Kidney epithelial cell (primary cell): ENCODE measurements around the gene MED29. TPM values are rescaled to one million over a fixed set of nuclear protein-coding genes. Genes with fewer than 3 reads are reported as not detected.

Experiments
- DNase-seq: peaks from one replicate; pipeline ENCODE4 v3.0.0-alpha.2; 2010; ENCODE audit warnings: low read depth
- H3K27me3 ChIP-seq: 2 replicates; pipeline ENCODE4 v1.6.0; 2011; ENCODE audit warnings: low read length; ENCODE audit not compliant: control insufficient read depth, insufficient read depth
- H3K36me3 ChIP-seq: 2 replicates; pipeline ENCODE4 v1.5.1; 2011; ENCODE audit warnings: low read length; ENCODE audit not compliant: control insufficient read depth, insufficient read depth
- H3K4me3 ChIP-seq: 2 replicates; pipeline ENCODE4 v1.5.1; 2011; ENCODE audit warnings: low read depth, mild to moderate bottlenecking, control low read depth, low read length
- CTCF ChIP-seq: IDR thresholded peaks from 2 replicates; pipeline ENCODE4 v1.5.1; 2011; ENCODE audit warnings: mild to moderate bottlenecking, moderate library complexity, low read length, control low read depth, inconsistent platforms; ENCODE audit not compliant: insufficient read depth, poor library complexity, severe bottlenecking
- total RNA-seq: library from RNA; depleted of rRNA; stranded (reverse); fragments of >200 nt; gene quantifications from 2 replicates; pipeline ENCODE4 v1.2.3, GENCODE V29; 2015

MED29 gene
- total RNA-seq, 1 donor from 2014 or later, result 22.8 TPM

- H3K4me3 ChIP-seq, result no peak overlapping the region
- H3K36me3 ChIP-seq, result peaks cover 1% of the 10 kb centered on the region
- no peaks in the 10 kb centered on the region for H3K27me3 ChIP-seq
- peak; percentile 74 for DNase-seq
- no peak for TF ChIP-seq CTCF
Observed at GRCh38 chr19:39428283-39429112, 37.3 kb downstream of the MED29 start.

- no peak for TF ChIP-seq CTCF
- H3K4me3 ChIP-seq, result no peak overlapping the region
- peak; percentile 100 for DNase-seq
Observed at GRCh38 chr19:39430675-39431593, 39.8 kb downstream of the MED29 start.

GRCh38 chr19:39432677-39433025, 41.5 kb downstream of the MED29 start:
- no peak for TF ChIP-seq CTCF
- H3K36me3 ChIP-seq, result peaks cover 4% of the 10 kb centered on the region
- H3K4me3 ChIP-seq, result no peak overlapping the region
- H3K27me3 ChIP-seq, result no peaks in the 10 kb centered on the region
- DNase-seq, result no peak

More at GRCh38 chr19:39430675-39431593, 39.8 kb downstream of the MED29 start:
- H3K27me3 ChIP-seq, result no peaks in the 10 kb centered on the region
- peaks cover 4% of the 10 kb centered on the region for H3K36me3 ChIP-seq

- H3K36me3 ChIP-seq, result peaks cover 4% of the 10 kb centered on the region
- DNase-seq, result no peak
- no peak overlapping the region for H3K4me3 ChIP-seq
- no peaks in the 10 kb centered on the region for H3K27me3 ChIP-seq
- no peak for TF ChIP-seq CTCF
Observed at GRCh38 chr19:39433480-39434079, 42.4 kb downstream of the MED29 start.

GRCh38 chr19:39434123-39435076, 43.2 kb downstream of the MED29 start:
- DNase-seq, result no peak
- Histone ChIP-seq H3K27me3 (no peaks in the 10 kb centered on the region), H3K4me3 (peak overlapping the region; percentile 74), H3K36me3 (peaks cover 4% of the 10 kb centered on the region)
- no peak for TF ChIP-seq CTCF
